Type B pancreatic cell (in vitro differentiated cells): ENCODE measurements around the gene FAM168A. TPM values are rescaled to one million over a fixed set of nuclear protein-coding genes. Genes with fewer than 3 reads are reported as not detected.

Experiments
- DNase-seq: peaks from one replicate; pipeline ENCODE4 v3.0.0; 2021; ENCODE audit warnings: mixed read lengths; ENCODE audit not compliant: unreplicated experiment; ENCODE audit errors: extremely low spot score
- H3K27ac Mint-ChIP-seq: 2 replicates; pipeline ENCODE4 v1.8.0; 2021; ENCODE audit warnings: mild to moderate bottlenecking, mixed read lengths
- H3K27me3 Mint-ChIP-seq: 2 replicates; pipeline ENCODE4 v1.8.0; 2021; ENCODE audit warnings: mixed read lengths
- H3K36me3 Mint-ChIP-seq: 2 replicates; pipeline ENCODE4 v1.8.0; 2021; ENCODE audit warnings: mixed read lengths
- H3K4me1 Mint-ChIP-seq: one replicate; pipeline ENCODE4 v1.8.0; 2021; ENCODE audit warnings: mixed read lengths; ENCODE audit not compliant: unreplicated experiment
- H3K4me3 Mint-ChIP-seq: 2 replicates; pipeline ENCODE4 v1.8.0; 2021; ENCODE audit warnings: mild to moderate bottlenecking, mixed read lengths
- H3K9me3 Mint-ChIP-seq: 2 replicates; pipeline ENCODE4 v1.8.0; 2021; ENCODE audit warnings: mixed read lengths
- total RNA-seq: library from RNA; stranded (reverse); gene quantifications from 2 replicates; pipeline ENCODE4 v1.2.1, GENCODE V29; 2021; ENCODE audit warnings: low replicate concordance
- TF ChIP-seq, protein P1 (sequence below): fragments of 200-600 bp; sonication (generic); conservative IDR thresholded peaks from 2 replicates; pipeline ENCODE4 v1.5.0; 2021; ENCODE audit warnings: antibody characterized with exemption, mild to moderate bottlenecking

Gene FAM168A
- total RNA-seq, 1 donor from 2014 or later: 39.6 TPM

DNA sequence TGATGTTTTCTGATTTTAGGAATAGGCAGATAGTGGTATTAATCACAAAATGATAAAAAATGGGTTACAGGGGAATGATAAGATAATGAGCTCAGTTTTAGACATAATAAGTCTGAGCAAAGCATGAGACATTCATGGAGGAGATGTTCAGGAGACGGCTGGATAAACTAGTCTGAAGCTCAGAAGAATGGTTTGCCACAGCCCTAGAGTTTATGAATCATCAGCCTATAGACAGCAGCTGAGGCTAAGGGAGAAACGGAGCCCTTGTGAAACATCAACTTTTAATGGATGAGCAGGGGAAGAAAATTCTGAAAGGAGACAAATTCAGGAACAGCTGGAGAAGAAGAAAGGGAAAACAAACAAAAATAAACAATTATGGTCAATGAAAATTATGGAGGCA, 134.6 kb downstream of the FAM168A start:
- Mint-ChIP-seq H3K27ac (no peak overlapping the region), H3K4me3 (no peak overlapping the region), H3K4me1 (peaks cover 13% of the 10 kb centered on the region), H3K9me3 (no peaks in the 10 kb centered on the region), H3K36me3 (peaks cover 6% of the 10 kb centered on the region), H3K27me3 (no peaks in the 10 kb centered on the region)
- DNase-seq: no peak
- TF ChIP-seq, protein P1, sequence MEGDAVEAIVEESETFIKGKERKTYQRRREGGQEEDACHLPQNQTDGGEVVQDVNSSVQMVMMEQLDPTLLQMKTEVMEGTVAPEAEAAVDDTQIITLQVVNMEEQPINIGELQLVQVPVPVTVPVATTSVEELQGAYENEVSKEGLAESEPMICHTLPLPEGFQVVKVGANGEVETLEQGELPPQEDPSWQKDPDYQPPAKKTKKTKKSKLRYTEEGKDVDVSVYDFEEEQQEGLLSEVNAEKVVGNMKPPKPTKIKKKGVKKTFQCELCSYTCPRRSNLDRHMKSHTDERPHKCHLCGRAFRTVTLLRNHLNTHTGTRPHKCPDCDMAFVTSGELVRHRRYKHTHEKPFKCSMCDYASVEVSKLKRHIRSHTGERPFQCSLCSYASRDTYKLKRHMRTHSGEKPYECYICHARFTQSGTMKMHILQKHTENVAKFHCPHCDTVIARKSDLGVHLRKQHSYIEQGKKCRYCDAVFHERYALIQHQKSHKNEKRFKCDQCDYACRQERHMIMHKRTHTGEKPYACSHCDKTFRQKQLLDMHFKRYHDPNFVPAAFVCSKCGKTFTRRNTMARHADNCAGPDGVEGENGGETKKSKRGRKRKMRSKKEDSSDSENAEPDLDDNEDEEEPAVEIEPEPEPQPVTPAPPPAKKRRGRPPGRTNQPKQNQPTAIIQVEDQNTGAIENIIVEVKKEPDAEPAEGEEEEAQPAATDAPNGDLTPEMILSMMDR: no peak

DNA sequence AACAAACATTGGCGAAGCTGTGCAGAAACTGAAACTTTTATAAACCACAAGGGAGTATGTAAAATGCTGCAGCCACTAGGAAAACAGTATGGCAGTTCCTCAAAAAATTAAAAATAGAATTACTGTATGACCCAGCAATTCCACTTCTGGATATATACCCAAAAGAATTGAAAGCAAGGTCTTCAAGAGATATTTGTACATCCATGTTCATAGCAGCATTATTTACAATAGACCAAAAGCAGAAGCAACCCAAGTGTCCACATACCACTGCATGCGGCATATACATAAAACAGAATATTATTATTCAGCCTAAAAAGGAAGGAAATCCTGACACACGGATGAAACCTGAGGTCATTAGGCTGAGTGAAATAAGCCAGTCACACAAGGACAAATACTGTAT, 135.9 kb downstream of the FAM168A start:
- H3K9me3 Mint-ChIP-seq: no peaks in the 10 kb centered on the region
- TF ChIP-seq, protein P1: no peak
- no peaks in the 10 kb centered on the region for H3K27me3 Mint-ChIP-seq
- peaks cover 6% of the 10 kb centered on the region for H3K36me3 Mint-ChIP-seq
- H3K27ac Mint-ChIP-seq: no peak overlapping the region
- DNase-seq: no peak
- H3K4me3 Mint-ChIP-seq: no peak overlapping the region
- peaks cover 13% of the 10 kb centered on the region for H3K4me1 Mint-ChIP-seq

DNA sequence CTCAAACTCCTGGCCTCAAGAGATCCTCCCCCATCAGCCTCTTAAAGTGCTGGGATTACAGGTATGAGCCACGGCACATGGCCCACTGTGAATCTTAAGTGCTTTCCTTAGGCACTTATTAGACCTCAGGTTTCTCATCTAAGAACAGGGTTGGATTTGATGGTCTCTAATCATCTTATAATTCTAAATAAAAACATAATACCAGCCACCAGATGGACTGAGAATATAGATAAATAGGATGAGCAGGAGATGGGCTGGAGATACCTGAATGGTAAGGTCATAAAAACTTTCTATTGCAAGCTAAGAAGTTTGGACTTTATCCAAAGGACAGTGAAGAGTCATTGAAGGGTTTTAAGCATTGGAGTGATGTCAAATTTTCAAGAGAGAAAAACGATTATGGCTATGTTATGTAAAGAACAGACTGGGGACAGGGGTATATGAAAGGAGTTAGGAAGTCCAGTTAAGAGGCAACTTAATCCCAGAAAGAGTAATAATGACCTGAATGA, 136.5 kb downstream of the FAM168A start:
- H3K27me3 Mint-ChIP-seq: no peaks in the 10 kb centered on the region
- peaks cover 13% of the 10 kb centered on the region for H3K4me1 Mint-ChIP-seq
- no peak overlapping the region for H3K4me3 Mint-ChIP-seq
- H3K9me3 Mint-ChIP-seq: no peaks in the 10 kb centered on the region
- TF ChIP-seq, protein P1: no peak
- H3K27ac Mint-ChIP-seq: no peak overlapping the region
- no peak for DNase-seq
- peaks cover 6% of the 10 kb centered on the region for H3K36me3 Mint-ChIP-seq

DNA sequence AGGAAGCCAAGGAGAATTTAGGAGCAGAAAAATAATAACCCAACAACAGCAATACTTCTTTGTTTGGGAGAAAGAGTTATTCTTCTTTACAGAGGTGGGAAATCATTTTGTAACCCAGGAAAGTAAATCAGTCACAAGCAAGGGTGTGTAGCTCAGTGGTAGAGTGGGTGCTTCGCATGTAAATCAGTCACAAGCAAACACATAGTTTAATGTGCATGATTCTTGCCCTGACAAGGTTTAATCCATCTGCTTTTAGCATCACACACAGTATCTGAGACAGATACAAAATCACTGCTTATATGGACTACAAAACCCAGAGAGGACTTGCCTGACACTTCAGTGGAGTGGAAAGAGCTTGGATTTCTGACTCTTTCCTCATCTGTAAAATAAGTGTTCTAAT, 139.7 kb downstream of the FAM168A start:
- H3K27ac Mint-ChIP-seq: no peak overlapping the region
- peaks cover 10% of the 10 kb centered on the region for H3K36me3 Mint-ChIP-seq
- no peak for DNase-seq
- no peak overlapping the region for H3K4me3 Mint-ChIP-seq
- H3K9me3 Mint-ChIP-seq: no peaks in the 10 kb centered on the region
- H3K4me1 Mint-ChIP-seq: no peaks in the 10 kb centered on the region
- no peaks in the 10 kb centered on the region for H3K27me3 Mint-ChIP-seq
- TF ChIP-seq, protein P1: no peak

DNA sequence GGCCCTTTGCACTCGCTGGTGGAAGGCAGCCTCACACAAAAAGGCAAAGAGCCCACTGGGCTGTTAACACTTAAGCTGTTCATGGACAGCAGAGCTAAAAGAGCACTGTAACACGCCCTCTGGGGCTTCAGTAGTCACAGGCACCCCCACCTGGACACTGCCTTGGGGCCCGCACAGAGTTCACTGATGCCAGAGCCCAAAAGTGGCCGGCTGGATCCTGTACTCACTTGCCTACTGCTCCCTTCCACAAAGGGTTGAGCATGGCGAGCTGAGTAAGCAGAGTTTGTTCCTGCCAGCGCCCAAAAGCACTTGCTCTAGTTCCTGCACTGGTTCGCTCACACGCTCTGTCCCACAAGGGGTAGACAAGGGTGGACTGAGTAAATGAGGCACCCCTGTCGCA, 142.9 kb downstream of the FAM168A start:
- Mint-ChIP-seq H3K27me3 (no peaks in the 10 kb centered on the region), H3K4me3 (no peak overlapping the region), H3K9me3 (no peaks in the 10 kb centered on the region), H3K27ac (no peak overlapping the region), H3K36me3 (peaks cover 4% of the 10 kb centered on the region), H3K4me1 (no peaks in the 10 kb centered on the region)
- TF ChIP-seq, protein P1: no peak
- DNase-seq: no peak

DNA sequence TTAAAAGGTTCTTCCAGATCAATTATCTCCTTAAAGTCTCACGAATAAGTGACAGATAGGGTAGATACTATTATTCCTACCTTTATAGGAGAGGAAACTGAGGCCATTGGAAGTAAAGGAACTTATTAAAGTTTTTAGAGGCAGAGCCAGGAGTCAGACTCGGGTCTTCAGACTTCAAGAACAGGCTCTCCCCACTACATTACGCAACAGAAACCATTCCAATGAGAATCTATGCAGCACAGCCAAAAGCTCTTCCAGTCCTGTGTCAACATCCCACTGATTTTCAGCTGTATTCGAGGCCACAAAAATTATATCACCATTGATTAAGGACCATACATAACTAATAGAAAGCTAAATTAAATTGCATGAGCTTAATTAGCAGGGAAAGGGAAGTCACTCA, 144.3 kb downstream of the FAM168A start:
- Mint-ChIP-seq H3K4me3 (no peak overlapping the region), H3K27me3 (no peaks in the 10 kb centered on the region), H3K9me3 (no peaks in the 10 kb centered on the region), H3K4me1 (no peaks in the 10 kb centered on the region), H3K36me3 (peaks cover 4% of the 10 kb centered on the region), H3K27ac (no peak overlapping the region)
- TF ChIP-seq, protein P1: no peak
- no peak for DNase-seq
